MM.1S (cell line): ENCODE measurements around the gene NATD1.

Source experiments
- CTCF ChIP-seq: fragments of 300-600 bp; sonication (generic); IDR thresholded peaks from 2 replicates; pipeline ENCODE4 v1.5.1; 2016; ENCODE audit warnings: antibody characterized with exemption, low read length, mixed read lengths
- EZH2 ChIP-seq: fragments of 300-600 bp; sonication (generic); optimal IDR thresholded peaks from 2 replicates; pipeline ENCODE3; 2017; ENCODE audit warnings: low read depth, mild to moderate bottlenecking, antibody characterized with exemption, low read length, mixed read lengths

- TF ChIP-seq EZH2 (no peak), CTCF (no peak)
These were observed 53.9 kb downstream of the NATD1 start for GRCh38 chr17:21199311-21199710.
